HG02642 (cell line): ENCODE measurements around the gene PRG2.
"Not testable (repeated sequence)": the region's sequence is repeated elsewhere in the genome, so short reads cannot be mapped to it uniquely, and the experiment has no call there.

Experiments used
- ATAC-seq: cut with Tn5 transposase; IDR thresholded peaks from one replicate; pipeline ENCODE4 v1.9.1; 2021; ENCODE audit warnings: mild to moderate bottlenecking; ENCODE audit not compliant: unreplicated experiment, poor library complexity

Gene PRG2

DNA sequence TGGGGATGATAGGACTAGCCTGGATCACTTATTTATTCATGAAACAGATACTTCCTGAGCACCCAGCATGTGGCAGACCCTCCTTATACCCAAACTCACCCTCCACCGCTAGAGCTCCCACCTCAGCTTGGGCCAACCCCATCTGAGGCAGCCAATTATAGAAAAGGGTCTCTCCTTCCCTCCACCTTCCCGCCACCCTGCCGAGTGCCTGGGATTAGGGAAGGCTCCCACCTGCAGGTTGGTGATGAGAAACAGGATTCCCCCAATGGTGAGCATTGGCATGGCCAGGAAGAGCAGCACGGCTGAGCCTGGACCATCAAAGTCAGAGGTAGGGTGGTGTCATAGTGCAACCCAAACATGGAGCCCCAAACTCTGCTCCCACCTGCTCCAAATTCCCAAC lies 30.6 kb upstream of the PRG2 start:
- no peak for ATAC-seq

DNA sequence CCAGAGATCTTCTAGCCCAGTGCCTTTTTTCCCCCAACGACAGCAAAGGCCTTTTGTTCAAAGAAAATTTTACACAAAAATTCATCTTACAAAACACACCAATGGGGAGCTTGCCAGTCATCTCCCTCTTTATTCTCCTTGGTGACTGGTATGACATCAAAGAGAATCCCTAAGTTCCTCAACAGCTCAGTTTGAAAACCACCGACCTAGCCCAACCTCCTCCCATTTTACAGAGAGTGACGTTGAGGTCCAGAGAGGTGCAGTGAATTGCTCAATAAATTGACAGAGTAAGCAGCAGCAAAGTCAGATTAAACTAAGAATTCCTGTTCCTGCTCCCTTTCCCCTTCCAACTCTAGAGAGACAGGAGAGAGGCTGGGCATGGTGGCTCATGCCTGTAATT lies 28.7 kb upstream of the PRG2 start:
- ATAC-seq, result no peak

DNA sequence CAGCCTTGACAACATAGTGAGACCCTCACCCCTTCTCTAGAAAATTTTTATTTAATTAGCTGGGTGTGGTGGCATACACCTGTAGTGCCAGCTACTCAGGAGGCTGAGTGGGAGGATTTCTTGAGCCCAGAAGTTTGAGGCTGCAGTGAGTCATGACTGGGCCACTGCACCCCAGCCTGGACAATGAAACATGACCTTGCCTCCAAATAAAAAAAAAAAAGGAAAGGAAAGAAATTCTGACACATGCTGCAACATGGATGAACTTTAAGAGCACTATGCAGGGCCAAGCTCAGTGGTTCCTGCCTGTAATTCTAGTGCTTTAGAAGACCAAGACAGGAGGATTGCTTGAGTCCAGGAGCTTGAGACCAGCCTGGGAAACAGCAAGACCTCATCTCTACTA lies 27.7 kb upstream of the PRG2 start:
- ATAC-seq, result no peak

DNA sequence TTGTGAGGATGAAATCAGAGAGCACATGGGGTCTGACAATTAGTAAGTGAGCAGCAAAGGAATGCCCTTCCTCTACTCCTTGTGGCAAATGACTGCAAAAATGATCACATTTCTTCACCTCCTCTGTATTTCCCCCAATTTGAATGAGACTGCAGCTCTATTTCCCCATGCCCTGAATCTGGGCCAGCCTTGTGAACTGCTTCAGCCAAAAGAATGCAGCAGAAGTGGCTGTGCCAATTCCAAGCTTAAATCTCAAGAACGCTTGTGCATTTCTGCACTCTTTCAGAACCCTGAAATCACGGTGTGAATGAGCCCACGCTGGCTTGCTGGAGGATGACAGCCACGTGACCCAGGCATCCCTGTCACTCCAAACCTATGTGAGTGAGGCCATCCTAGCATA lies 26.6 kb upstream of the PRG2 start:
- no peak for ATAC-seq

DNA sequence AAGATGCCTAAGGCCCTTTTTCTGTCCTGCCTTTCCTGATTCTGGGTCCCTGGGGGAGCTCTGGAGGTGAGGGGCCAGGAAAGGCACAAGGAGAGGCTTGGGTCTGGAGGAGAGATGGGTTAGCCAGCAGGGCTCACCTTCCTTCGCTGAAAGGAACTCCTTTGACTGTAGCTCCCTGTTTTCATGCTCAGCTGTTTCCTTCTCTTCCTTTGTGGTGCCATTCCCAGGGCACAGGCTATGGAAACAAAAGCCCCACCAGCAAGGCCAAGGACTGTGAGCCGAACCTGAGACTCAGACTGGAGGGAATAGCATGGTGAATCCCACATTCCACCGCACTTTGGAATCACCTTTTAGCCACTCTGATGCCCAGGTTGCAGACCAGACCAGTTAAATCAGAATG lies 26.0 kb upstream of the PRG2 start:
- no peak for ATAC-seq

DNA sequence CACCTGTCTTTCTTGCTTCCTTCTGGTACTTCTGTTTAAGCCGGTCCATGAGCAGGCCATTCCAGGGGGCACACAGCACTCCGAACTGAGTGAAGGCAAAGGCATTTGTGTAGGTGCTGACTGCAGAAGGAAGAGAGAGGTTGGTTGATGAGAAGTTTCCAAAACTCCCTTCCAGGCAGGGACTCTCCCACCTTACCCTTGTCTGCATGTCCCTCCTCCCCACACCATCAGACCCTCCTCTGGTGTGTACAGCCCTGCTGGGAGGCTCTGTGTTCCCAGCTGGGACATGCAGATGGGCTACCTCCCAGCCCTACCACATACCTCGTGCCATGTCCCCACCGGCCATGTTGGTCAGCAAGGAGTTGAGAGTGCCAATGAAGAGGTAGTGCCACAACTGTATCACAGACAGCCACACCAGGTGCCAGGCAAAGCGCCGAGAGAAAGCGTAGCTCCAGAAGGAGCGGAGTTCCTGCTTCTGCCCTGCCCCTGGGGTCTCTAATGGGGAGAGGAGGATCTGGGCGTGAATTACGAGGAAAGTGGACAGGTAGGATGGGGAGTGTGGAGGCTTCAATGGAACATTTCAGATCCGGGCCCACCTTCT lies 24.3 kb upstream of the PRG2 start:
- peak; percentile 47 for ATAC-seq

DNA sequence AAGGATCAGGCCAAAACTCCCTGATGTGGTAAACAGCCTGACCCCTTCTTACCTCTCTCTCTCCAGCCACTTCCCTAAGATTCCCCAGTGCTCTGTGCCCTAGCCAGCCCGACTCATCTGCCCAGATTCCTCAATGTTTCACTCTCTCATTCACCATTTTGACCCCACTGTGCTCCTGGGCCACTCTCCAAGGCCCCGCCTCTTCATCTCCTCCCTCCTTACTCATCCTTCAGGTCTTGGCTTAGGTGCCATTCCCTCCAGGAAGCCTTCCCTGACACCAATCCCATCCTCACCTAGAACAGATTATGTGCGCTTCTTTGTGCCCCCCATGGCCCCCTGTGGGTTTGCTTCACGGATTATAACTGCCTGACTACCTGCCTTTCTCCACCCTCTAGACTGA lies 23.2 kb upstream of the PRG2 start:
- no peak for ATAC-seq

DNA sequence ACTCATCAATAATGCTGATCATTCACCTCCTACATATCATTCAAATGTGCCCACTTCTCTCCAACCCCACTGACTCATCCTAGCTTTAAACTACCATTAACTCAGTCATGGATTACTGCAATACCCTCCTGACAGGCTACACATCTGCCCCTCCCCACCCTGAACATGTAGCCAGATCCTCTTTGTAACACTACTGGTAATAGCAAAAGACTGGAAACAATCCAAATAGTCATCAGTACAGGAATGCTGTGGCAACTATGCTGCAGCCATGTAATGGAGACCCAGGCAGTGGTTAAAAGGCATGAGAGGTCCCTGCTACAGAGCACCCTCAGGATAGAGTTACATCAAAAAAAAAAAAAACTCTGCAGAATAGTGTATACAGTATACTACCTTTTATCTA lies 19.8 kb upstream of the PRG2 start:
- no peak for ATAC-seq

DNA sequence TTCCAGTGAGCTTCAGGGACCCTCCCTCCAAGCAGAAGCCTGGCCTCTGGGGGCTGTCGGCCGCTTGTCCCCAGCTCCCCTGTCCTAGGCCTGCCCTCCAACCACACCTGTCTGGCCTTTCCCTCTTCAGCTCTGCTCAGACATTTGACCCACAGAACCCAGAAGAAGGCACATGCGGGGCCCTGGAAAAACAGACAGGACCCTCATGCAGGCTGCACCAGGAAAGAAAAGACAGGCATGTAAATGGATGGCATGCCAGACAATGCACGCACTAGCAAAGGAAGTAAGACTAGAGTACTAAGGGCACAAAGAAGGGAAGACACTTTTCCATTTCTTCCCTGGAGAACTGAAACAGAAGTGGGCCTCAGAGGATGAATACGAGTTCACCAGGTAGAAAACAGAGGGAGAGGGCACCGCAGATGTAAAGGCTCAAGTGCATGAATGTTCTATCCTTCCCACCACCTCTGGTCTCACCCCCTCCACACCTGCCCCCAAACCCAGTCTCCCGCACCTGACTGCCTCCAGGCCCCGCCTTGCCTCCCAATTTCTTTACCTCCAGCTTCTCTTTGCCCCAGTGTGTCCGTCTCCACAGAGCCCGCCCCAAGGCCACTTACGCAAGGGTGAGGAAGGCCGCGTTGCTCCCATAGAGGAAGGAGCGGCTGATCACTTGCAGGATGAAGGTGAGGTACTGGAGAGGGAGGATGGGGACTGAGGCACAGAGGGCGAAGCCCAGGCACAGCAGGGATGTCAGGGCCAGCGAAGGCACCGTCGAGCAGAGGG lies 19.1 kb upstream of the PRG2 start:
- ATAC-seq, result no peak

DNA sequence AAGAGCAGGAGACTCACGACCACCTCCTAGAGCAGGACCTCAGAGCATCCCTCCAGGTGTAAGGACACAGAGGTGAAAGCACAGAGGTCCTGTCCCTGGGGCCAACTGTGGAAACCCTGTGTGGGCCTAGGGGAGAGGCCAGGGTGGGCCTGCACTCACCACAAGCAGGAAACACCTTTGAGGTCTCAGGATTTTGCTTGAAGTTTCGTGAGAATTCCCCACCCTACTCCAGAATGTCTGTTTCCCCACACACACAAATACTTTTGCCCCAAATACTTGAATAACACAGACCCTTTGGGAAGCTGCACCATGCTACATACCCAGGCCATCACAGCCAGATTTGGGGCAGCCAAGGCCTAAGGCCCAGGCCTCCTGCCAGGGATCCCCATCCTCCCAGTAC lies 18.3 kb upstream of the PRG2 start:
- no peak for ATAC-seq

DNA sequence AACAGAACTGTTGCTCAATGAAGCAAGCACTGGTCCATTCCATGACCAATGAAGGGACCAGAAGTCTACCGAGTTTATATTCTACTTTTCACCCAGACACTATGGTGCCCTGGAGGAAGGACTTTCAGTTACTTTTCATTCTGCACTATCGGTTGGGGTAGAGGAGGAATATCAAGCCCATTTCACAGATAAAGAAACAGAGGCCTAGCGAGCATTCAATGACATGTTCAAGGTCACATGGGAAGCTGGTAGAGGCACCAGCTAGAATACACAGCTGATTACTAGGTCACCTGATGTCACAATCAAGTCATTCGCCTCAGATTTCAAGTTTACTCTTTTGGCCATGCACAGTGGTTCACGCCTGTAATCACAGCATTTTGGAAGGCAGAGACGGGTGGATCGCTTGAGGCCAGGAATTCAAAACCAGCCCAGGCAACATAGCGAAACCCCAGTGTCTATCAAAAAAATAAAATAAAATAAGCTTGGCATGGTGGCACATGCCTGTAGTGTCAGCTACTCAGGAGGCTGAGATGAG lies 17.6 kb upstream of the PRG2 start:
- ATAC-seq, result no peak

DNA sequence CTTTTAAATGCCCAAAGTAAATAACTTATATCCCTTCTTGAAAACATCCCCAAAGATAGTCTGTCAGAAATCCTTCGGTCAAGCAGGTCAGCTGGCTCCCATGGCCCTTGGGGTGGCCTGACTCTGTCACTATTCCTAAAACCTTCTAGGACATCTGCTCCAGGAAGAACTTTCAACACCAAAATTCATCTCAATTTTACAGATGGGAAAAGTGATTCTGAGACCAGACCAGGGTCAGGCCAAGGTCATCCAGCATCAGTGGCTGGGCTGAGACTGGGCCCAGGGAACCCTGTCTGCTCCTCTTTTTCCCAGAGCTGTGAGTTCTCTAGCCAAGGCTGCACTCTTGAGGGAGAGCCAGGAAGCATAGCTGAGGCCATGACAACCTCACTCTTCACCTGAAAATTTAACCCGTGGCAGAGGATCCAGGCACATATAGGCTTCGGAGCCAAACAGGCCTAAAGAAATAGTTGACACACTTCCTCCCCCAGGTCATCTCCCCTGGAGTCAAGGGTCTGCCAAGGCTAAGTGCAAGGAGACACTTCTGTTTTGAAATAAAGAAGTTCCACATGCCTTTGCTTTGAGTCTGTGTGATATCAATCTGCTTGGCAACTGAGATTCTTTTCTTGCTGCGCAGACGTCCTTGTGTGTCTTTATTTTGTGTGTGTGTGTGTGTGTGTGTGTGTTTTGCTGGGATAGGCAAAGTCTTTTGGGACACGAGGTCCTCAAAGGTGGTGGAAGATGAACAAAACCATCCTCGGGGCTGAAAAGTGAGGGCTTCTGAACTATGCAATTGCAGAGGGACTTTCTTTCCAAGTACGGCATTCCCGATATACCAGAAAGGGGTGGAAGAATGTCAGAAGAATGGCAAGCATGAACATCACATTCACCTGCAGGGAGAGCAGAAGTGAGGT lies 16.8 kb upstream of the PRG2 start:
- no peak for ATAC-seq

DNA sequence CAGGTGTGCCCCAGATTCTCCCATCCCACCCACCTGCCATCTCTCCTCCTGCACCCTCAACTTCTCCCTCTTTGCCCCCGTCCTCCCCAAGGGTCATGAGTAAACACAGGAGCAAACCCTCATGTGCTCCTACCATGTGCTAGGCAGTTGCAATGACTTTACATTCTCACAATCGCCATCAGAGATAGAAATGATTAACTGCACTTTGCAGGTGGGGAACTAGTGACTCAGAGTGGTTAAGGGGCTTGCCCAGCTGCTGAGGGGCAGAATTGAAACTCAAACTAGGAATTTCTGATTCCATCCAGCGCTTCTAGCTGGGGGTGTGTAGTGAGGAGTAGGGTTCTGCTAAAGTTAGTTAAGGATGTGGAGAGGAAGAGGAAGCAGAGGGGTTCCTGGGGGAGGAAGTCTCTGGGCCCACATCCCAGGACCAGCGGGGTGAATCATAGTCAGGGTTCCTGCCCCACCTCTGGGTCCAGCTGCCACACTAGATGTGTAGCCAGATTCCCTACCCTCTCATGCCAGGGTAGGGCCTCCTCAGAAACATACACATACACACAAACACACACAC lies 16.0 kb upstream of the PRG2 start:
- peak; percentile 84 for ATAC-seq

DNA sequence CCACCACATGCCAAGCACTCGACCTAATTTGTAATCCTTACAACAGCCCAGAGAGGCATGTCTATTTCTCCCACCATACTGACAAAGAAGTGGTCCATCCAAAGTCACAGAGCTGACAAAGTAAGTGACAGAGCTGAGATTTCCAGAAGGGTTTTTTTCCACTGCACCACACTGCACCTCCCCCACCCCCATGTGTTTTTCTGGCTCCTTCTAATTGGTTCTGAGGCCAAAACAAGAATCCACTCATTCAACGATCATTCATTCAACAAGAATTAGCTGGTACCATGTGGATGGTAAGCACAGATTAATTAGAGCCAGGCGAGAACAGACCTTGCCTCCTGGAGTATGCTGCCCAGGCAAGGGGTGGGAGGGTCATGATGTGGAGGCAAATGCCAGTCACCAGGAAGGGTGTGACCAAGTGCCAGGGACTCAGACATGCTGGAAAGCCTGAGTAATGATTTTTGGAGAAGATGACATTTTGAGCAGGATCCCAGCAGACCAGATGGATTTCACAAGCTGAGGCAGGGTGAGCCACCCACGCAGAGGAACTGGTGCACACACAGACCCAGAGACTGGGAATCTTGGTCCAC lies 14.9 kb upstream of the PRG2 start:
- no peak for ATAC-seq

DNA sequence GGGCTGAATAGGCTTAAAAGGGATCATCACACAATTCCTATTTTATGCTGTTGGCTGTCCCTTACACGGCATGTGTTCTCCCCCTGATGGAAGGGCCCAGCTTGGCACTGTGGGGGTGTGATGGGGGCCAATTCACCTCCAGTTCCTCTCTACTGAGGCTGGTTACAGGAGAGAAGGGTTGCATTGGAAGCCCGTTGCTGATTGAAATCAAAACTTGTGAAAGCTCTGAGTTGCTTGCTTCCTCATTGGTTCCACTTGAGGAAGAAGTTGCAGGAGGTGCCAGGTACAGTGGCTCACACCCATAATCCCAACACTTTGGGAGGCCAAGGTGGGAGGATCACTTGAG lies 13.3 kb upstream of the PRG2 start:
- ATAC-seq, result no peak

DNA sequence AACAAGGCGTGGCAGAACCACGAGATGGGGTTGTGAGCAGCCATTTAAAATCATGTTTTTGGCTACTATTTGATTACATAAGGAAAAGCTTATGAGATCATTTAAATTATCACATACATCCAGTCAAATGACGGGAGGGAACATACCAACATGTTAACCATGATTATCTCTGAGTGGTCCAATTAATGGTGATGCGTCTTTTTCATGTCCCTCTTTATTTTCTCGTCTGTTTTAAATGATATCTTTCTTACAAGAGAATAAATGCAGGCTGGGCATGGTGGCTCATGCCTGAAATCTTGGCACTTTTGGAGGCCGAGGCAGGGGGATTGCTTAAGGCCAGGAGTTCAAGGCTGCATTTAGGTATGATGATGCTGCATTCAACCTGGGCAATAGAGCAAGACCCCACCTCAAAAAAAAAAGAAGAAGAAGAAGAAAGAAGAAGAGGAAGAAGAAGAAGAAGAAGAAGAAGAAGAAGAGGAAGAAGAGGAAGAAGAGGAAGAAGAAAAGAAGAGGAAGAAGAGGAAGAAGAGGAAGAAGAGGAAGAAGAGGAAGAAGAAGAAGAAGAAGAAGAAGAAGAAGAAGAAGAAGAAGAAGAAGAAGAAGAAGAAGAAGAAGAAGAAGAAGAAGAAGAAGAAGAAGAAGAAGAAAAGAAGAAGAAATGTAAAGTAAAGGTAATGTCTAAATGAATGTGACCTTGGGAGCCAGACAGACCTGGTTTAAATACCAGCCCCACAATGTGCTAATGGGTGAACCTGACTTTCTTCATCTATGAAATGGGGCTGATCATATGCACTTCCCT lies 12.8 kb upstream of the PRG2 start:
- ATAC-seq, result not testable (repeated sequence)

DNA sequence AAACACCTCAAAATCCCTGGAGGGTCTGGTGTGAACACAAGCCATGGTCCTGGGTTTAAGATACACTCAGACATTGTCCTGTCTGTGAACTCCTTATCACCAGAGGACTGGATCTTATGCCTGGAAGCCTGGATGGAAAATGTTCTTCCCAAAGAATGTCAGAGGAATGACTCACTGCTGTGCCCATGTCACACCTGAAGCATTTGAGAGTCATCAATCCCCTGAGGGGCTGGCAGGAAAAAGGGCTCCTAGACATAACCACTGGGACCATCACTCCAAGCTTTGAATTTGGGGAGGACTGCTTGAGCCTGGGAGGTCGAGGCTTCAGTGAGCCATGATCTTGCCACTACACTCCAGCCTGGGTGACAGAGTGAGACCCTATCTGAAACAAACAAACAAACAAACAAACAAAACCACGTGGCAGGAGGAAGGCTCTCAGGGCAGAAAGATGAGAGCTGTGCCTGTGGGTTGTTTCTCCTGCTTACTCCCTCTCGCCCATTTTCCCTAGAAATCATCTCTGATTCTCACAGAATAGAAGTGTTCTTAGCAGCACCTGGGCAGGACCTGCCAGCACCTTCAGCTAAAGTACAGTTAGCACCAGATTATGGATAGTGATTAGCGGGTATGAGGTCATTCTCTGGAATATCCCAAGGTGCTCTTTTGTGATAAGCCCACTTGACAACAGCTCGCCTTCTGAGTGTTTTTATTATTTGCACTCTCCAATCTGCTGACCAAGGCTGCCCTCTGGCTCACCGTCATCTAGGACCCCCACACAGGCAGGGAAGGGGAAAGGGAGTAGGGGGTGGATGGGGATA lies 11.9 kb upstream of the PRG2 start:
- ATAC-seq, result no peak

DNA sequence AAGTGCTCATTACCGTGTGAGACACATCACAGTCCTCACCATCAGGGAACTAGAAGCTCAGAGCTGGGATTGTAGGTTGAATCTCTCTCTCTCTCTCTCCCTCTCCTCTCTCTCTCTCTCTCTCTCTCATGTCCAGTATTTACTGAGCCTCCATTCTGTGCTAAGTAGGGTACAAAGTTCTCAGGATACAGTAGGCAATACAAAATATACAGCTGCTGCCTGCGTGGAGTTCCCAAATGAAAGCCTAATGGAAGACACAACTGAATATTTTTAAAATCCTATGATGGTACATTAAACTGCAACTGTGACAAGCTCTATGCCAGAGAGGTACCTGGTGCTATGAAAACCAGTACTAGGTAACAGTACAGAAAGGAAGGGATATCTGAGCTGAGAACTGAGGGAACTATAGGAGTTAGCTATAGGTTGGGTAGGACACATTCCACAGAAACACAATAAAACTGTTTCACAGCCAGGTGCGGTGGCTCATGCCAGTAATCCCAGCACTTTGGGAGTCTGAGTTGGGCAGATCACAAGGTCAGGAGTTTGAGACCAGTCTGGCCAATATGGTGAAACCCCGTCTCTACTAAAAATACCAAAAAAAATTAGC lies 9.6 kb upstream of the PRG2 start:
- ATAC-seq, result no peak
